Activated CD8-positive, alpha-beta memory T cell treated with anti-CD3 and anti-CD28 coated beads, Interleukin-2, amount 50 U/mL, for 24 hours (primary cell): ENCODE results near the gene RTN1.

Experiments
- DNase-seq: peaks from one replicate; pipeline ENCODE4 v3.0.0-alpha.2; 2020; ENCODE audit errors: extremely low read depth

RTN1 gene

DNA sequence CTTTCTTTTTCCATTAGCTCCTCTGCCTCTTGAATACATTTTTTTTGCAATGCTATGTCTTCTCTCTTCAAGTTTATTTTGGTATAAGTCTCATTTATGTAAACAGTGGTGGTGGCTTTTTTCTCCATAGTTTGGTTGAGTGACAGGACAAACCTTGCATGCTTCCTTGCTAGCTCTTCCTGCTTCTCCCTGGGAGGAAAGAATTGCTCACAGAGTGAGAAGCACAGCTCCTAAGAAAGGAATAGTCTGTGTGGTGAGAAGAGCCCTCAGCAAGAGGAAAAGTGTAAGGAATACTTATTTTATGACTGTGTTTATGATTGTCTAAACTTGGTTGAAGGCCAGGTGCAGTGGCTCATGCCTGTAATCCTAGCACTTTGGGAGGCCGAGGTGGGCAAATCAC is 305.5 kb downstream of the RTN1 start:
- DNase-seq: no peak

DNA sequence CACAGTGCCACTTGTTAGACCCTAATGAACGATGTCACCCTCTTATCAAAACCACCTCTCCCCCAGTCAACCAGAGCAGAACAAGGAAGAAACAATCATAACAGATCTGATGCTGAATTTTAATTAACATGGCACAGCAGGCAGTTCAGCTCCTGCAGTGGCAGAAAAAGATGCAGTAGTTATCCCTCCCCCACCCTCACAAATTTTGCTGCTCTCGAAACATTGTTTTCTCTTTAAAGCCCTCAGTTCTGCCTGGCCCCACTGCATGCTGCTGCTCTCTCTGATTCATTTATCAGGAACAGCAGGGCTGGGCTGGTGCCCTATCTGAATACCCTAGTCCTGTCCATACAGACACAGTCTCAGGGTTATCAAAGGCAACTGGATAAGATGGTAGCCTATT is 306.2 kb downstream of the RTN1 start:
- no peak for DNase-seq

DNA sequence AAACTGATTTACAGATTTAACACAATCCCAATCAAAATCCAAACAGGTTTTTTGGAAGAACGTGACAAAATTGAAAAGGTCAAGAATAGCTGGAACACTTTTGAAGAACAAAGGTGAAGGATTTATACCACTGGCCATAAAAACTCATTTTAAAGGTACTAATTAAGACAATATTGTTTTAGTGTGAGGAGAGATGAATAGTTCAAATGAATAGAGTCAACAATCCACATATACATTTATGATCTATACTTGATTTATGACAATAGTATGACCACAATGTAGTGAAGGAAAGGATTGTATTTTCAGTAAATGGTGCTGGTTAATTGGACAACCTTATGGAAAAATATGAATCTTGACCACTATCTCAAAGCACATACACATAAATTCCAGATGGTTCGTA is 323.3 kb downstream of the RTN1 start:
- DNase-seq: no peak
